ENCODE results near the gene FAM98C. TPM values are rescaled to one million over a fixed set of nuclear protein-coding genes. Genes with fewer than 3 reads are reported as not detected.
A peak's percentile ranks its signal among the peaks of the same experiment; 100 is the strongest.
"Not testable (repeated sequence)": the region's sequence is repeated elsewhere in the genome, so short reads cannot be mapped to it uniquely, and the experiment has no call there.

Gene FAM98C
- total RNA-seq, 2 donors from 2014 or later, result 21.8 to 25.8 TPM

GRCh38 chr19:38412961-38413360, 10.1 kb downstream of the FAM98C start:
- Mint-ChIP-seq H3K27me3 (no peaks in the 10 kb centered on the region), H3K4me1 (ENCODE audit: low read depth in 2 of 2) (peaks cover 12 to 17% of the 10 kb centered on the region in 2 donors), H3K4me3 (no peak overlapping the region), H3K27ac (no peak overlapping the region), H3K36me3 (no peaks in the 10 kb centered on the region), H3K9me3 (no peaks in the 10 kb centered on the region)
- ATAC-seq, result no peak
- no peak for DNase-seq (ENCODE audit: low spot score)

GRCh38 chr19:38413416-38413815, 10.5 kb downstream of the FAM98C start:
- no peak for ATAC-seq
- Mint-ChIP-seq H3K27me3 (no peaks in the 10 kb centered on the region), H3K4me1 (ENCODE audit: low read depth in 2 of 2) (peaks cover 13 to 19% of the 10 kb centered on the region in 2 donors), H3K9me3 (no peaks in the 10 kb centered on the region), H3K27ac (no peak overlapping the region), H3K36me3 (no peaks in the 10 kb centered on the region), H3K4me3 (no peak overlapping the region)
- DNase-seq (ENCODE audit: low spot score), result no peak

GRCh38 chr19:38417146-38417543, 14.3 kb downstream of the FAM98C start:
- Mint-ChIP-seq H3K36me3 (no peaks in the 10 kb centered on the region), H3K4me3 (peak overlapping the region; percentile 74), H3K9me3 (no peaks in the 10 kb centered on the region), H3K27me3 (no peaks in the 10 kb centered on the region), H3K4me1 (ENCODE audit: low read depth in 2 of 2) (peaks cover 13 to 18% of the 10 kb centered on the region in 2 donors), H3K27ac (peak overlapping the region; percentile 20 to 59)
- DNase-seq (ENCODE audit: low spot score) (no peak), ATAC-seq (no peak)

- peaks cover 13 to 18% of the 10 kb centered on the region in 2 donors for H3K4me1 Mint-ChIP-seq (ENCODE audit: low read depth in 2 of 2)
- DNase-seq (ENCODE audit: low spot score) (peak; percentile 77), ATAC-seq (peak; percentile 83 to 89)
- H3K27ac Mint-ChIP-seq, result peak overlapping the region; percentile 20 to 59
- no peaks in the 10 kb centered on the region for H3K9me3 Mint-ChIP-seq
- no peaks in the 10 kb centered on the region for H3K36me3 Mint-ChIP-seq
- no peaks in the 10 kb centered on the region for H3K27me3 Mint-ChIP-seq
- H3K4me3 Mint-ChIP-seq, result peak overlapping the region; percentile 74
These were observed 14.9 kb downstream of the FAM98C start for GRCh38 chr19:38417544-38418506.

DNA sequence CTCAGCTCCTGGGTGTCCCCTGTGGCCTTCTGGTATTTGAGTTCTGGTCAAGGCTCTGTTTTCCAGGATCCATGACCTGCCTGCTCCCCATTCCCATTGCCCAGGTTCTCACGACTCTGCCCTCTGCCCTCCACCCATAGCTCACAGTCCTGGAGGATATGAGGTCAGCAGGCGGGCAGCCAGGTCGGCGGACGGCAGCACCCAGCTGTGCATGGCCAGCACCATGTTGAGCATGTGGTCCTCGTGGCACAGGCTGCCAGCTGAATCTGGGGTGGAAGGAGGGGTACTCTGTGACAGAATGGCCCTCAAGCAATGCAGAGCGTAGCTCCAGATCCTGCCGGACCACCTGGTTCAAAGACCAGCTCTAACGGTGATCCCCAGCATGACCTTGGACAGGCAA, 18.0 kb downstream of the FAM98C start:
- ATAC-seq, result no peak
- no peak overlapping the region for H3K4me3 Mint-ChIP-seq
- no peaks in the 10 kb centered on the region for H3K36me3 Mint-ChIP-seq
- no peaks in the 10 kb centered on the region for H3K9me3 Mint-ChIP-seq
- peaks cover 18% of the 10 kb centered on the region in 2 donors for H3K4me1 Mint-ChIP-seq (ENCODE audit: low read depth in 2 of 2)
- no peak overlapping the region for H3K27ac Mint-ChIP-seq
- DNase-seq (ENCODE audit: low spot score), result no peak
- H3K27me3 Mint-ChIP-seq, result peaks cover 0 to 2% of the 10 kb centered on the region in 2 donors

GRCh38 chr19:38421856-38422255, 19.0 kb downstream of the FAM98C start:
- H3K27ac Mint-ChIP-seq, result no peak overlapping the region

GRCh38 chr19:38422438-38422837, 19.5 kb downstream of the FAM98C start:
- no peaks in the 10 kb centered on the region for H3K9me3 Mint-ChIP-seq

More at GRCh38 chr19:38421856-38422255, 19.0 kb downstream of the FAM98C start:
- ATAC-seq (no peak), DNase-seq (ENCODE audit: low spot score) (no peak)
- peaks cover 20 to 24% of the 10 kb centered on the region in 2 donors for H3K4me1 Mint-ChIP-seq (ENCODE audit: low read depth in 2 of 2)
- peaks cover 0 to 4% of the 10 kb centered on the region in 2 donors for H3K27me3 Mint-ChIP-seq
- no peak overlapping the region for H3K4me3 Mint-ChIP-seq
- H3K9me3 Mint-ChIP-seq, result no peaks in the 10 kb centered on the region
- H3K36me3 Mint-ChIP-seq, result no peaks in the 10 kb centered on the region

GRCh38 chr19:38424272-38424671, 21.4 kb downstream of the FAM98C start:
- H3K27ac Mint-ChIP-seq, result no peak overlapping the region
- H3K4me3 Mint-ChIP-seq, result no peak overlapping the region
- DNase-seq (ENCODE audit: low spot score), result no peak
- no peaks in the 10 kb centered on the region for H3K36me3 Mint-ChIP-seq
- peaks cover 8 to 23% of the 10 kb centered on the region in 2 donors for H3K4me1 Mint-ChIP-seq (ENCODE audit: low read depth in 2 of 2)
- H3K27me3 Mint-ChIP-seq, result peaks cover 0 to 7% of the 10 kb centered on the region in 2 donors
- no peaks in the 10 kb centered on the region for H3K9me3 Mint-ChIP-seq
- ATAC-seq, result no peak

More at GRCh38 chr19:38422438-38422837, 19.5 kb downstream of the FAM98C start:
- no peak for ATAC-seq
- Mint-ChIP-seq H3K4me1 (ENCODE audit: low read depth in 2 of 2) (peaks cover 14 to 19% of the 10 kb centered on the region in 2 donors), H3K27me3 (peaks cover 0 to 4% of the 10 kb centered on the region in 2 donors), H3K36me3 (no peaks in the 10 kb centered on the region), H3K27ac (no peak overlapping the region), H3K4me3 (no peak overlapping the region)
- no peak for DNase-seq (ENCODE audit: low spot score)

- DNase-seq (ENCODE audit: low spot score) (no peak), ATAC-seq (no peak)
- Mint-ChIP-seq H3K4me1 (ENCODE audit: low read depth in 2 of 2) (peaks cover 13 to 28% of the 10 kb centered on the region in 2 donors), H3K36me3 (no peaks in the 10 kb centered on the region), H3K9me3 (no peaks in the 10 kb centered on the region), H3K27me3 (peaks cover 0 to 9% of the 10 kb centered on the region in 2 donors), H3K27ac (no peak overlapping the region), H3K4me3 (peak overlapping the region; percentile 51)
These were observed 22.4 kb downstream of the FAM98C start for GRCh38 chr19:38425222-38425809.

DNA sequence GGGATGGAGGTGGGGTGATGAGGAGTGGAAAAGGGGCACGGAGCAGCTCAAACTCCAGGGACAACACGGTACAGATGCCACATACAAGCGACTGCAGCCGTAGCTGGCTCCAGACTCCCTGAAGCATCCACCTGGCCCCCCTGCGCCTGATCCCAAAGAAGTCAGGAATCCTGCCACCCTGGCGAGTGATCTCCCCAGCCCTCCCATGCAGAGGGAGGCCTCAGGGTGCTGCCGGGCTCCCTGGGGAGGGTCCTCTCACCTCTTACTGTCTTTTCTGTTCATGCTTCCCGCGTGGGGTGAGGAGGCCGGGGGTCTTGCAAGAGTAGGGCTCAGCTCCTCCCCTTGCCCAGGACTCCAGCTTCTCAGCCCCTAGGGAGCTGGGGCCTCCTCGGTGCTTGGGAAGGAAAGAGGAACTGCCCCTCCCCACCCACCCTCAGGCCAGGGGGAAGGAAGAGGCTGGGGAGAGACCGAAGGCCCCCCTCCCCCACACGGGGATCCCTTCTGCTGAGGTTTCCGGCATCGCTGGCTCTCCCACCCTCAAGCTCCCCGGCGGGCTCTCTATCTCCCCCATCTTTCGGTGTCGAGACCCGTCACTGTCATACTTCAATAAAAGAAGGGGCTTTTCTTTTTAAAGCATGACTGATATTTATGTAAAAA, 23.0 kb downstream of the FAM98C start, which contains the start of gene RASGRP4:
RASGRP4 (minus strand) TSS at position 410 of the 657 bp plus-strand sequence; CDS start at position 282, 128 bp downstream.
- Mint-ChIP-seq H3K9me3 (no peaks in the 10 kb centered on the region), H3K4me3 (peak within 1 kb of the TSS; percentile 53), H3K27me3 (peaks cover 0 to 9% of the 10 kb centered on the region in 2 donors), H3K27ac (peak within 1 kb of the TSS; percentile 55 to 60), H3K4me1 (ENCODE audit: low read depth in 2 of 2) (peaks cover 13 to 28% of the 10 kb centered on the region in 2 donors), H3K36me3 (no peaks in the 10 kb centered on the region)
- ATAC-seq, result peak in 1 of 2 donors; percentile 39
- no peak for DNase-seq (ENCODE audit: low spot score)

DNA sequence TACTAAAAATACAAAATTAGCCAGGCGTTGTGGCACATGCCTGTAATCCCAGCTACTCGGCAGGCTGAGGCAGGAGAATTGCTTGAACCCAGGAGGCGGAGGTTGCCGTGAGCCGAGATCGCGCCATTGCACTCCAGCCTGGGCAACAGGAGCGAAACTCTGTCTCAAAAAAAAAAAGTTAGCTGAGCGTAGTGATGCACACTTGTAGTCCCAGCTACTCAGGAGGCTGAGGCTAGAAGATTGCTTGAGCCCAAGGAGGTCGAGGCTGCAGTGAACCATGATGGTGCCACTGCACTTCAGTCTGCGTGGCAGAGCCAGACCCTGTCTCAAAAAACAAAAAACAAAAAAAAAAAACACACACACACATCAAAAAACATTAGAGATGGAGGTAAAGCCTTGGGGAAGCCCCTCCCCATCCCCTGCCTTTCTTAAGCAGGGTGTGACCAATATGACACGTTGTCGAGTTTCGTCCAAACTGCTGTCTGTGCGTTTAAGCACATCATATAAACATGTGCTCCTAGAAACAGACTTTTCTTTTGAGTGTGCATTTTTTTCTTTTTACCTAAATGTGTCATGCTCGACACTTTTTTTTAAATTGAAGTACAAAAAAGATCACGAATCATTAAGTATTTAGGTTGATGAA, 24.3 kb downstream of the FAM98C start:
- not testable (repeated sequence) for H3K9me3 Mint-ChIP-seq; H3K36me3 Mint-ChIP-seq; DNase-seq (ENCODE audit: low spot score); H3K27me3 Mint-ChIP-seq
- Mint-ChIP-seq H3K27ac (peak overlapping the region; percentile 23 to 38), H3K4me3 (peak overlapping the region; percentile 36), H3K4me1 (ENCODE audit: low read depth in 2 of 2) (peaks cover 13 to 28% of the 10 kb centered on the region in 2 donors)
- ATAC-seq, result peak; percentile 67 to 87

- ATAC-seq, result no peak
- H3K36me3 Mint-ChIP-seq, result no peaks in the 10 kb centered on the region
These were observed 26.3 kb downstream of the FAM98C start for GRCh38 chr19:38429055-38429810.

More at GRCh38 chr19:38429055-38429810, 26.3 kb downstream of the FAM98C start:
- Mint-ChIP-seq H3K9me3 (no peaks in the 10 kb centered on the region), H3K27me3 (peaks cover 5 to 15% of the 10 kb centered on the region in 2 donors), H3K4me3 (no peak overlapping the region), H3K27ac (peak overlapping the region; percentile 14 to 77), H3K4me1 (ENCODE audit: low read depth in 2 of 2) (peaks cover 17 to 35% of the 10 kb centered on the region in 2 donors)
- DNase-seq (ENCODE audit: low spot score), result no peak
